ENCODE measurements around the gene ENTREP3.
"Not testable (repeated sequence)": the region's sequence is repeated elsewhere in the genome, so short reads cannot be mapped to it uniquely, and the experiment has no call there.

DNA sequence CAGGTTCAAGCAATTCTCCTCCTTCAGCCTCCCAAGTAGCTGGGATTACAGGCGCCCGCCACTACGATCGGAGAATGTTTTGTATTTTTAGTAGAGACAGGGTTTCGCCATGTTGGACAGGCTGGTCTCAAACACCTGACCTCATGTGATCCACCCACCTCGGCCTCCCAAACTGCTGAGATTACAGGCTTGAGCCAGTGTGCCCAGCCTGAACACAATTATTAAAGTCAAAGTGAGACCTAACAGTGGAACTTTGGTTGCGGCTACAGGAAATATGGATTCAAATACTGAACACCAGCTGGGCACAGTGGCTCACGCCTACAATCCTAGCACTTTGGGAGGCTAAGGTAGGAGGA, 29.9 kb downstream of the ENTREP3 start:
- TF ChIP-seq, protein P1, sequence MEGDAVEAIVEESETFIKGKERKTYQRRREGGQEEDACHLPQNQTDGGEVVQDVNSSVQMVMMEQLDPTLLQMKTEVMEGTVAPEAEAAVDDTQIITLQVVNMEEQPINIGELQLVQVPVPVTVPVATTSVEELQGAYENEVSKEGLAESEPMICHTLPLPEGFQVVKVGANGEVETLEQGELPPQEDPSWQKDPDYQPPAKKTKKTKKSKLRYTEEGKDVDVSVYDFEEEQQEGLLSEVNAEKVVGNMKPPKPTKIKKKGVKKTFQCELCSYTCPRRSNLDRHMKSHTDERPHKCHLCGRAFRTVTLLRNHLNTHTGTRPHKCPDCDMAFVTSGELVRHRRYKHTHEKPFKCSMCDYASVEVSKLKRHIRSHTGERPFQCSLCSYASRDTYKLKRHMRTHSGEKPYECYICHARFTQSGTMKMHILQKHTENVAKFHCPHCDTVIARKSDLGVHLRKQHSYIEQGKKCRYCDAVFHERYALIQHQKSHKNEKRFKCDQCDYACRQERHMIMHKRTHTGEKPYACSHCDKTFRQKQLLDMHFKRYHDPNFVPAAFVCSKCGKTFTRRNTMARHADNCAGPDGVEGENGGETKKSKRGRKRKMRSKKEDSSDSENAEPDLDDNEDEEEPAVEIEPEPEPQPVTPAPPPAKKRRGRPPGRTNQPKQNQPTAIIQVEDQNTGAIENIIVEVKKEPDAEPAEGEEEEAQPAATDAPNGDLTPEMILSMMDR (IDR thresholded peaks at IDR 0.05) = not testable (repeated sequence)
- not testable (repeated sequence) for TF ChIP-seq POLR2A, POLR2AphosphoS5 (IDR thresholded peaks at IDR 0.05)
